AG04450 (cell line): ENCODE measurements around the gene LIG3. TPM values are rescaled to one million over a fixed set of nuclear protein-coding genes. Genes with fewer than 3 reads are reported as not detected.
A peak's percentile ranks its signal among the peaks of the same experiment; 100 is the strongest.

Source experiments
- CTCF ChIA-PET: fragments of 300-600, 350-600 bp; formaldehyde crosslinking; extraction: SDS; loops from one replicate; lab custom pipeline; 2022; ENCODE audit warnings: antibody characterized with exemption, inconsistent platforms; lab: Charles Lee
- POLR2A ChIA-PET: fragments of 350-600 bp; formaldehyde crosslinking; extraction: SDS; loops from one replicate; lab custom pipeline; 2021; ENCODE audit warnings: antibody characterized with exemption, inconsistent platforms; lab: Yijun Ruan, JAX
- DNase-seq: peaks from one replicate; pipeline ENCODE4 v3.0.0-alpha.2; 2011; ENCODE audit warnings: low read depth, low spot score
- H3K27ac ChIP-seq: one replicate; pipeline ENCODE4 v1.5.1; 2012; ENCODE audit warnings: low read depth, low read length, control low read depth
- H3K27me3 ChIP-seq: one replicate; pipeline ENCODE4 v1.6.0; 2012; ENCODE audit warnings: low read length; ENCODE audit not compliant: control insufficient read depth, insufficient read depth
- H3K4me3 ChIP-seq: 2 replicates; pipeline ENCODE4 v1.5.1; 2011; ENCODE audit warnings: mild to moderate bottlenecking, low read depth, low read length, control low read depth
- H3K9me3 ChIP-seq: 2 replicates; pipeline ENCODE4 v1.5.1; 2012; ENCODE audit warnings: low read length; ENCODE audit not compliant: control insufficient read depth, insufficient read depth
- CTCF ChIP-seq: IDR thresholded peaks from 2 replicates; pipeline ENCODE4 v1.5.1; 2011; ENCODE audit warnings: low read depth, low read length, control low read depth, inconsistent platforms
- polyA plus RNA-seq: library from polyadenylated mRNA; depleted of rRNA; stranded (reverse); fragments of >200 nt; gene quantifications from 2 replicates; pipeline ENCODE4 v1.2.3, GENCODE V29; 2011

The LIG3 gene
- polyA plus RNA-seq, 1 experiment: 34.2 TPM

- Histone ChIP-seq H3K27me3 (no peaks in the 10 kb centered on the region), H3K4me3 (no peak overlapping the region), H3K27ac (peak overlapping the region; percentile 34), H3K9me3 (no peaks in the 10 kb centered on the region)
- no peak for TF ChIP-seq CTCF
- POLR2A ChIA-PET: interaction anchor here (0.7 kb wide), 1 partner anchor 91 kb away, joined by 5 read pairs; no protein-coding TSS in a partner anchor
- CTCF ChIA-PET: no interaction called here
- DNase-seq: no peak
Measured at GRCh38 chr17:35010093-35010492, 29.8 kb downstream of the LIG3 start.

GRCh38 chr17:35011671-35012216 lies 31.4 kb downstream of the LIG3 start:
- Histone ChIP-seq H3K27ac (no peak overlapping the region), H3K27me3 (no peaks in the 10 kb centered on the region), H3K9me3 (no peaks in the 10 kb centered on the region), H3K4me3 (no peak overlapping the region)
- POLR2A ChIA-PET: no interaction called here
- no peak for DNase-seq
- CTCF ChIA-PET: interaction anchor here (1.2 kb wide), 1 partner anchor 14 kb away, joined by 3 read pairs; no protein-coding TSS in a partner anchor
- no peak for TF ChIP-seq CTCF

DNA sequence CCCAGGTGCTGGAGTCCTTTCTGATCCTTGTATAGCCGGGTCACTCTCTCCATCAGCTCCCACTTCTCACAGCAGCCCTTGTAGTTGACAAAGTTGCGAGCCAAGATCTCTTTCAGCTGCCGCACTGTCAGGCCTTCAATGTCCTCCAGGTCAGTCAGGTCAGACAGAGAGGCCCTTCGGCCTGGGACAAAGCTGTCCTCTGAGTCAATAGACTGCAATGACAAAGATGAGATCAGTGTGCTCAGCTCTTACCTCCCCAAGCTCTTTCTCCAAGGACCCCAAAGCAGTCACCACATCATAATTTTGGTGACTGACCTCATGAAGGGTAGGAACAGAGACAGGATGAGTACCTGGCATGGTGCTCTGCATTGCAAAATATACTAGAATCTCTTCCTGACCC lies 36.1 kb downstream of the LIG3 start:
- Histone ChIP-seq H3K9me3 (no peaks in the 10 kb centered on the region), H3K27ac (no peak overlapping the region), H3K4me3 (no peak overlapping the region), H3K27me3 (no peaks in the 10 kb centered on the region)
- CTCF ChIA-PET: interaction anchor here (0.5 to 1.7 kb wide), 2 partner anchors 19 to 102 kb away, joined by 3 read pairs; no protein-coding TSS in a partner anchor
- POLR2A ChIA-PET: no interaction called here
- no peak for TF ChIP-seq CTCF
- DNase-seq: no peak

- DNase-seq: no peak
- TF ChIP-seq CTCF: no peak
- Histone ChIP-seq H3K27me3 (no peaks in the 10 kb centered on the region), H3K9me3 (no peaks in the 10 kb centered on the region), H3K4me3 (no peak overlapping the region), H3K27ac (no peak overlapping the region)
- CTCF ChIA-PET: interaction anchor here (1.7 kb wide), 1 partner anchor 20 kb away, joined by 3 read pairs; no protein-coding TSS in a partner anchor
- POLR2A ChIA-PET: no interaction called here
Measured at GRCh38 chr17:35017021-35017420, 36.7 kb downstream of the LIG3 start.

DNA sequence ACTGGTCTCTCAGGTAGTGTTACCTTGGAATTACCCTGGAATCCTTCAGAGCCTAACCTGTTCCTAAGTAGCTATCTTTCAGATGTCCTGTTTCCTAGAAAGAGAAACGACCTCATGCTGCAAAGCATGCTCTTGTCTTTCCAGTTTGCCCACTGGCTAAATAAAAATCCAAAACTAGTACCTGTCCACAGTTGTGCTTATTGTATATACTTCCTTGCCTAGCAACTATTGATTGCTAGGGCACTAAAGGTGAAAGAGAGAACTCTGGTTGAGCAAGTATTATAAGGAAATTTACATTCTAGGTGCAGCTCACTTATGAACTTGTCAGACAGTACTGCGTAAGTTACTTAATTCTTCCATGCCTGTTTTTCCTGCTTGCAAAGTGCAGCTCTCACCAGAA lies 38.5 kb downstream of the LIG3 start:
- TF ChIP-seq CTCF: no peak
- no peak overlapping the region for H3K4me3 ChIP-seq
- H3K27ac ChIP-seq: no peak overlapping the region
- DNase-seq: no peak
- ChIA-PET POLR2A (interaction anchor here (1.3 kb wide), 1 partner anchor 10 kb away, joined by 3 read pairs; no protein-coding TSS in a partner anchor), CTCF (interaction anchor here (0.5 to 0.9 kb wide), 3 partner anchors 24 to 454 kb away, joined by 3 to 4 read pairs (median 4); no protein-coding TSS in a partner anchor)
- no peaks in the 10 kb centered on the region for H3K9me3 ChIP-seq
- no peaks in the 10 kb centered on the region for H3K27me3 ChIP-seq
